ENCODE data around the gene C5orf15. TPM values are rescaled to one million over a fixed set of nuclear protein-coding genes. Genes with fewer than 3 reads are reported as not detected.
A peak's percentile ranks its signal among the peaks of the same experiment; 100 is the strongest.

The C5orf15 gene
- polyA plus RNA-seq, 1 donor from 2014 or later, result 72.3 TPM

GRCh38 chr5:133944263-133945185, 23.9 kb downstream of the C5orf15 start:
- H3K9me3 ChIP-seq (ENCODE audit: low read length), result no peaks in the 10 kb centered on the region
- no peaks in the 10 kb centered on the region for H4K20me1 ChIP-seq (ENCODE audit: insufficient read depth)
- no peak for TF ChIP-seq EP300 (conservative IDR thresholded peaks at IDR 0.05; ENCODE audit: poor library complexity, severe bottlenecking)
- TF ChIP-seq REST (IDR thresholded peaks at IDR 0.05; ENCODE audit: borderline replicate concordance), result no peak
- peak; percentile 86 for TF ChIP-seq RAD21 (conservative IDR thresholded peaks at IDR 0.05)
- peak; percentile 89 for TF ChIP-seq SMC3 (conservative IDR thresholded peaks at IDR 0.05; ENCODE audit: poor library complexity)
- peak; percentile 74 for TF ChIP-seq CTCF (IDR thresholded peaks at IDR 0.05; ENCODE audit: poor library complexity, severe bottlenecking)
- TF ChIP-seq TAF1 (IDR thresholded peaks at IDR 0.05; ENCODE audit: low read depth), result no peak
- TF ChIP-seq MXI1 (conservative IDR thresholded peaks at IDR 0.05; ENCODE audit: poor library complexity, severe bottlenecking), result no peak
- no peak overlapping the region for H2AFZ ChIP-seq (ENCODE audit: low read depth, low read length)
- no peaks in the 10 kb centered on the region for H3K79me2 ChIP-seq (replicated peaks; ENCODE audit: insufficient read depth, low read length)
- no peaks in the 10 kb centered on the region for H3K9me2 ChIP-seq (ENCODE audit: insufficient read depth, low read length)
- H3K27me3 ChIP-seq (ENCODE audit: insufficient read depth, low read depth, low read length), result no peaks in the 10 kb centered on the region
- H3K4me2 ChIP-seq (ENCODE audit: low read length), result no peak overlapping the region
- no peak overlapping the region for H3K4me3 ChIP-seq (ENCODE audit: low read length)
- no peak overlapping the region for H3K27ac ChIP-seq (ENCODE audit: low read length)
- H3K9ac ChIP-seq (ENCODE audit: low read length), result no peak overlapping the region
- H3F3A ChIP-seq (ENCODE audit: insufficient read depth, low read length, poor library complexity, severe bottlenecking), result no peaks in the 10 kb centered on the region
- H3K36me3 ChIP-seq (ENCODE audit: insufficient read depth, low read length), result no peaks in the 10 kb centered on the region

GRCh38 chr5:133943475-133943817, 25.0 kb downstream of the C5orf15 start:
- H3K79me2 ChIP-seq (replicated peaks; ENCODE audit: insufficient read depth, low read length), result no peaks in the 10 kb centered on the region
- no peak overlapping the region for H2AFZ ChIP-seq (ENCODE audit: low read depth, low read length)
- no peaks in the 10 kb centered on the region for H3K27me3 ChIP-seq (ENCODE audit: insufficient read depth, low read depth, low read length)
- H3K4me3 ChIP-seq (ENCODE audit: low read length), result no peak overlapping the region
- no peaks in the 10 kb centered on the region for H3F3A ChIP-seq (ENCODE audit: insufficient read depth, low read length, poor library complexity, severe bottlenecking)
- H3K9ac ChIP-seq (ENCODE audit: low read length), result no peak overlapping the region
- no peak overlapping the region for H3K4me2 ChIP-seq (ENCODE audit: low read length)
- H4K20me1 ChIP-seq (ENCODE audit: insufficient read depth), result no peaks in the 10 kb centered on the region
- H3K36me3 ChIP-seq (ENCODE audit: insufficient read depth, low read length), result no peaks in the 10 kb centered on the region
- TF ChIP-seq EP300 (conservative IDR thresholded peaks at IDR 0.05; ENCODE audit: poor library complexity, severe bottlenecking), result no peak
- no peak for TF ChIP-seq REST (IDR thresholded peaks at IDR 0.05; ENCODE audit: borderline replicate concordance)
- TF ChIP-seq MXI1 (conservative IDR thresholded peaks at IDR 0.05; ENCODE audit: poor library complexity, severe bottlenecking), result no peak
- no peak for TF ChIP-seq RAD21 (conservative IDR thresholded peaks at IDR 0.05)
- TF ChIP-seq POLR2AphosphoS5 (IDR thresholded peaks at IDR 0.05), result no peak
- no peak for TF ChIP-seq EZH2 (IDR thresholded peaks at IDR 0.05; ENCODE audit: borderline replicate concordance, insufficient read depth, low read length, poor library complexity, severe bottlenecking)
- no peak for TF ChIP-seq SMC3 (conservative IDR thresholded peaks at IDR 0.05; ENCODE audit: poor library complexity)
- TF ChIP-seq CTCF (IDR thresholded peaks at IDR 0.05; ENCODE audit: poor library complexity, severe bottlenecking), result no peak
- no peak for TF ChIP-seq TAF1 (IDR thresholded peaks at IDR 0.05; ENCODE audit: low read depth)
- H3K27ac ChIP-seq (ENCODE audit: low read length), result no peak overlapping the region
- no peaks in the 10 kb centered on the region for H3K9me3 ChIP-seq (ENCODE audit: low read length)
- H3K9me2 ChIP-seq (ENCODE audit: insufficient read depth, low read length), result no peaks in the 10 kb centered on the region
